Muscle layer of colon (tissue), 2 donors: Measurements from ENCODE around the gene KRT40.

Source experiments
- H3K27ac ChIP-seq: one replicate; pipeline ENCODE4 v1.7.0; 2013; ENCODE audit warnings: low read depth, mild to moderate bottlenecking, low read length, moderate library complexity
- H3K27me3 ChIP-seq, 2 donors: one replicate each; pipeline ENCODE4 v1.7.0; 2013; ENCODE audit warnings: low read length in 2 of 2, mild to moderate bottlenecking in 2 of 2; ENCODE audit not compliant: insufficient read depth in 2 of 2, control insufficient read depth in 1 of 2
- H3K36me3 ChIP-seq: one replicate; pipeline ENCODE4 v1.7.0; 2013; ENCODE audit warnings: mild to moderate bottlenecking, low read length; ENCODE audit not compliant: insufficient read depth
- H3K4me1 ChIP-seq: one replicate; pipeline ENCODE4 v1.7.0; 2013; ENCODE audit warnings: mild to moderate bottlenecking, low read length; ENCODE audit not compliant: insufficient read depth
- H3K4me3 ChIP-seq, 2 donors: one replicate each; pipeline ENCODE4 v1.7.0; 2013; ENCODE audit warnings: low read length in 2 of 2, low read depth in 1 of 2, mild to moderate bottlenecking in 1 of 2, moderate library complexity in 1 of 2
- H3K9ac ChIP-seq: one replicate; pipeline ENCODE4 v1.7.0; 2013; ENCODE audit warnings: low read length
- H3K9me3 ChIP-seq: one replicate; pipeline ENCODE4 v1.7.0; 2013; ENCODE audit warnings: mild to moderate bottlenecking, low read length
- donor health status: abdominal sarcoma.
- donor health status: Adenocarcinoma of cecum.

KRT40 gene

GRCh38 chr17:40984226-40984625 is at the start of gene KRT40:
KRT40 (minus strand) TSS chr17:40984326; CDS start chr17:40984273, 53 bp downstream.
- Histone ChIP-seq H3K9me3 (no peaks in the 10 kb centered on the region), H3K4me1 (peaks cover 3% of the 10 kb centered on the region), H3K4me3 (no peak within 1 kb of the TSS), H3K9ac (no peak within 1 kb of the TSS), H3K27me3 (no peaks in the 10 kb centered on the region), H3K27ac (no peak within 1 kb of the TSS), H3K36me3 (no peaks in the 10 kb centered on the region)

GRCh38 chr17:41029633-41030245 is 45.6 kb upstream of the KRT40 start, which contains the start of gene KRTAP1-4:
KRTAP1-4 (minus strand) TSS chr17:41030195; CDS start chr17:41030078, 117 bp downstream.
- no peak within 1 kb of the TSS for H3K9ac ChIP-seq
- no peaks in the 10 kb centered on the region for H3K4me1 ChIP-seq
- H3K4me3 ChIP-seq: no peak within 1 kb of the TSS
- no peaks in the 10 kb centered on the region for H3K9me3 ChIP-seq
- H3K27ac ChIP-seq: no peak within 1 kb of the TSS
- H3K36me3 ChIP-seq: no peaks in the 10 kb centered on the region
- H3K27me3 ChIP-seq: peaks cover 0 to 4% of the 10 kb centered on the region in 2 donors

DNA sequence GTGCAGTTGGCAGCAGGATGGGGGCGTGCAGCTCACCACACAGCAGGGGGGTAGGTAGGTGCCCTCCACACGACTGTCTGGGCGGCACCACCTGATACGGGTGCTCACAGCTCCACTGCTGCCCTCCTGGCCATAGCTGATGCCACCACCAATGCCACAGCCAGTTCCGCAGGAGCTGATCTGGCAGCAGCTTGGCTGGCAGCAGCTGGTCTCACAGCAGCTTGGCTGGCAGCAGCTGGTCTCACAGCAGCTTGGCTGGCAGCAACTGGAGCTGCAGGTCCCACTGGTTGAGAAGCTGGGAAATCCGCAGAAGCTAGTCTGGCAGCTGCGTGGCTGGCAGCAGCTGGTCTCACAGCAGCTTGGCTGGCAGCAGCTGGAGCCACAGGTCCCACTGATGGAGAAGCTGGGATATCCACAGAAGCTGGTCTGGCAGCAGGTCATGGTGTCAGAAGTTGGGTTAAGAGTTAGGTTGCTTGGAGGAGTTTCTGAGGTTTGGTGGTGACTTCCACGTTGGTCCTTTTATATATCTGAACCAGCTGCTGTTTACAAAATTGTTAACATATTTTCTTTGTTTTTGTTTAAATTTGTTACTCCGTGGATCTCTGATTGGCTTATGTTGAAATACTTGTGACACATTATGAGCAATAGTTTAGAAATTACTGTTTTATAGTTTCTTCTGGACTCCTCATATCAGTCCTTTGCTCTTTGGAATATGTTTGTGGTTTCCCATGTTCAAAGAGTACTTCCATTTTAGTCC is 42.8 kb upstream of the KRT40 start, which contains the start of gene KRTAP1-5:
Gene KRTAP1-5 (minus strand): TSS at position 494 of the 757 bp plus-strand sequence. CDS start 53 bp downstream, at position 441.
- H3K27ac ChIP-seq: no peak within 1 kb of the TSS
- no peak within 1 kb of the TSS for H3K9ac ChIP-seq
- no peaks in the 10 kb centered on the region for H3K9me3 ChIP-seq
- H3K4me1 ChIP-seq: no peaks in the 10 kb centered on the region
- peaks cover 0 to 4% of the 10 kb centered on the region in 2 donors for H3K27me3 ChIP-seq
- H3K4me3 ChIP-seq: no peak within 1 kb of the TSS
- no peaks in the 10 kb centered on the region for H3K36me3 ChIP-seq

DNA sequence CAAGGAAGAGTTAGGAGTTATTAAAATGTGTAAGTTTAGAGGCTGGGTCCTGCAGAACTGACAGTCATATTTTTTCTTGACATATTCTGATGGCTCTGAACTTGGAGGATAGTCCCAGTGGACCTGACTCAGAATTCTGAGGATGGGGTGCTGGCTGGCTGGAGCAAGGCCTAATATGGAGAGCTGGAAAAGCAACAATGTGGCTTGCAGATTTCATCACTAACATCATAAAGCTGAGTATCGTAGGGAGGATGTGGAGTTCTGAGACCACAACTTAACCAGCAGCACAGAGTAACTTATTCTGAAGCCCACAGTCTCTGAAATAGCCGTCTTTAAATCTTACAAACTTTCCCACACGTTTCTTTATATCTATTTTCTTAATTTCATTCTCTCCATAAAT is 40.6 kb upstream of the KRT40 start:
- H3K36me3 ChIP-seq: no peaks in the 10 kb centered on the region
- H3K9ac ChIP-seq: no peak overlapping the region
- H3K4me3 ChIP-seq: no peak overlapping the region
- peaks cover 0 to 2% of the 10 kb centered on the region in 2 donors for H3K27me3 ChIP-seq
- H3K4me1 ChIP-seq: no peaks in the 10 kb centered on the region
- H3K9me3 ChIP-seq: no peaks in the 10 kb centered on the region
- no peak overlapping the region for H3K27ac ChIP-seq

- Histone ChIP-seq H3K36me3 (no peaks in the 10 kb centered on the region), H3K27ac (no peak overlapping the region), H3K27me3 (no peaks in the 10 kb centered on the region), H3K9me3 (no peaks in the 10 kb centered on the region), H3K9ac (no peak overlapping the region), H3K4me1 (no peaks in the 10 kb centered on the region), H3K4me3 (no peak overlapping the region)
Measured at GRCh38 chr17:41020336-41020735, 36.2 kb upstream of the KRT40 start.

DNA sequence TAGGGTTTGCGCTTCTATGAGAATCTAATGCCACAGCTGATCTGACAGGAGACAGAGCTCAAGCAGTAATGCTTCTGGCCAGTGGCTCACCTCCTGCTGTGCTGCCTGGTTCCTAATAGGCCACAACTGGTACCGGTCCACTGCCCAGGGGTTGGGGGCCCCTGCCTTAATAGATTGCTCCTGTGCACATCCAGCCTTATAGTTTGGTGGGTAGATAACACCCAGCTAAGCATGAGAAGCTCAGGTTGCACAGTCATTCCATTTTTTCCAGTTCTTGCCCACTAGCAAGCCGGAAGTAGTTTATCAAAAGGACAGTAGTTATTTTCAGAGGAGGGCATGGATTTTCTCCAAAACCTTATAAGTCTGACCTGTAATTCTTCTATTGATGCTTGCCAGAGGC is 35.3 kb upstream of the KRT40 start:
- no peak overlapping the region for H3K9ac ChIP-seq
- no peak overlapping the region for H3K4me3 ChIP-seq
- H3K36me3 ChIP-seq: no peaks in the 10 kb centered on the region

GRCh38 chr17:41018541-41018940 is 34.4 kb upstream of the KRT40 start:
- Histone ChIP-seq H3K9ac (no peak overlapping the region), H3K4me1 (no peaks in the 10 kb centered on the region), H3K4me3 (no peak overlapping the region), H3K27ac (no peak overlapping the region), H3K9me3 (no peaks in the 10 kb centered on the region), H3K36me3 (no peaks in the 10 kb centered on the region), H3K27me3 (peaks cover 0 to 3% of the 10 kb centered on the region in 2 donors)

More for the DNA sequence above, 35.3 kb upstream of the KRT40 start:
- H3K4me1 ChIP-seq: no peaks in the 10 kb centered on the region
- H3K27me3 ChIP-seq: peaks cover 0 to 3% of the 10 kb centered on the region in 2 donors
- H3K27ac ChIP-seq: no peak overlapping the region
- H3K9me3 ChIP-seq: no peaks in the 10 kb centered on the region

DNA sequence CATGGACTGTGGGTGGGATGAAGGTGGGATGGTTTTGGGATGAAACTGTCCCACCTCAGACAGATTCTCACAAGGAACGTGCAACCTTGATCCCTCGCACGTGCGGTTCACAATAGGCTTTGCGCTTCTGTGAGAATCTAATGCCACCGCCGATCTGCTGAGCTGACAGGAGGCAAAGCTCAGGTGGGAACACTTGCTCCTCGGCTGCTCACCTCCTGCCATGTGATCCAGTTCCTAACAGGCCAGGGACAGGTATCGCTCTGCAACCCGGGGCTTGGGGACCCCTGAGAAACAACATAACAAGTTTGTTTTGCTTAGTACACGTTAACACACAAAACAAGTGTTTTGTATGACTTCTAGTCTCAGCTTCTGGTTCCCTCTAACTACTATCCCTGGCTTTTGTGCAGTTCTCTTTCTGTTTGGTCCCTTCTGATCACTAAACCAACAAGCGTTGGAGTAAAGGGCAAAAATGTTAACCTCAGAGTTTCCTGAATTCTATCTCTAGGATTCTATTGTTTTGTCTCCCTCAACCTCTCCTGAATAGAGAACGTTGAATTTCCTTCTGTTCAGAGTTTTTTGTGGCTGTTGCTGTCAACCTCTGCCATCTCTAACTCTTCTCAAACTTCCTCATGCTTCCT is 32.6 kb upstream of the KRT40 start:
- Histone ChIP-seq H3K9ac (no peak overlapping the region), H3K4me1 (no peaks in the 10 kb centered on the region), H3K27me3 (peaks cover 0 to 3% of the 10 kb centered on the region in 2 donors), H3K36me3 (no peaks in the 10 kb centered on the region), H3K27ac (no peak overlapping the region), H3K4me3 (no peak overlapping the region), H3K9me3 (no peaks in the 10 kb centered on the region)

GRCh38 chr17:41015454-41015853 is 31.3 kb upstream of the KRT40 start:
- H3K27ac ChIP-seq: no peak overlapping the region
- no peaks in the 10 kb centered on the region for H3K4me1 ChIP-seq
- peaks cover 0 to 3% of the 10 kb centered on the region in 2 donors for H3K27me3 ChIP-seq
- no peak overlapping the region for H3K4me3 ChIP-seq
- H3K9ac ChIP-seq: no peak overlapping the region
- H3K36me3 ChIP-seq: no peaks in the 10 kb centered on the region
- H3K9me3 ChIP-seq: no peaks in the 10 kb centered on the region

- Histone ChIP-seq H3K9ac (no peak overlapping the region), H3K27me3 (peaks cover 0 to 3% of the 10 kb centered on the region in 2 donors), H3K4me3 (no peak overlapping the region), H3K9me3 (no peaks in the 10 kb centered on the region), H3K27ac (no peak overlapping the region), H3K36me3 (no peaks in the 10 kb centered on the region), H3K4me1 (no peaks in the 10 kb centered on the region)
Measured at GRCh38 chr17:41013606-41014005, 29.5 kb upstream of the KRT40 start.

- Histone ChIP-seq H3K27ac (no peak overlapping the region), H3K36me3 (no peaks in the 10 kb centered on the region), H3K9ac (no peak overlapping the region), H3K9me3 (no peaks in the 10 kb centered on the region), H3K27me3 (peaks cover 0 to 3% of the 10 kb centered on the region in 2 donors), H3K4me1 (no peaks in the 10 kb centered on the region), H3K4me3 (no peak overlapping the region)
Measured at GRCh38 chr17:41013181-41013580, 29.1 kb upstream of the KRT40 start.
